NCI-H1694 (cell line): ENCODE measurements around the gene MAVS.
"Not testable (repeated sequence)": the region's sequence is repeated elsewhere in the genome, so short reads cannot be mapped to it uniquely, and the experiment has no call there.

Experiments used
- DNase-seq: peaks from one replicate; lab custom pipeline; 2025; lab: John Stamatoyannopoulos, UW

The MAVS gene

GRCh38 chr20:3888622-3889488 lies 42.2 kb downstream of the MAVS start, which contains the start of gene PANK2:
PANK2 (plus strand) TSS chr20:3889387.
- DNase-seq: peak; percentile 97

GRCh38 chr20:3889489-3890397 lies 43.1 kb downstream of the MAVS start:
- DNase-seq: no peak

GRCh38 chr20:3890398-3890751 lies 43.7 kb downstream of the MAVS start:
- peak; percentile 27 for DNase-seq

GRCh38 chr20:3890999-3891929 lies 44.6 kb downstream of the MAVS start:
- no peak for DNase-seq

GRCh38 chr20:3894796-3895195 lies 48.2 kb downstream of the MAVS start:
- DNase-seq: no peak

- DNase-seq: no peak
These were observed 49.7 kb downstream of the MAVS start for GRCh38 chr20:3896302-3896701.

GRCh38 chr20:3896853-3897583 lies 50.4 kb downstream of the MAVS start:
- no peak for DNase-seq

- not testable (repeated sequence) for DNase-seq
These were observed 51.5 kb downstream of the MAVS start for GRCh38 chr20:3898181-3898580.

- DNase-seq: no peak
These were observed 52.0 kb downstream of the MAVS start for GRCh38 chr20:3898639-3899038.

- DNase-seq: no peak
These were observed 53.6 kb downstream of the MAVS start for GRCh38 chr20:3900187-3900604.

GRCh38 chr20:3901028-3901705 lies 54.5 kb downstream of the MAVS start:
- no peak for DNase-seq

- DNase-seq: no peak
These were observed 55.2 kb downstream of the MAVS start for GRCh38 chr20:3901706-3902440.

- DNase-seq: no peak
These were observed 55.8 kb downstream of the MAVS start for GRCh38 chr20:3902446-3902845.

- DNase-seq: no peak
These were observed 57.6 kb downstream of the MAVS start for GRCh38 chr20:3904224-3904623.

- DNase-seq: no peak
These were observed 58.2 kb downstream of the MAVS start for GRCh38 chr20:3904857-3905256.

- not testable (repeated sequence) for DNase-seq
These were observed 60.4 kb downstream of the MAVS start for GRCh38 chr20:3906744-3907721.

GRCh38 chr20:3908667-3909066 lies 62.0 kb downstream of the MAVS start:
- DNase-seq: no peak

GRCh38 chr20:3909952-3910366 lies 63.3 kb downstream of the MAVS start:
- DNase-seq: no peak

- DNase-seq: no peak
These were observed 64.2 kb downstream of the MAVS start for GRCh38 chr20:3910853-3911252.
